Embryonic facial prominence (tissue), 1 donor: ENCODE results near the gene ST6GAL1.
"Not testable (repeated sequence)": the region's sequence is repeated elsewhere in the genome, so short reads cannot be mapped to it uniquely, and the experiment has no call there.

Source experiments
- DNase-seq: peaks from one replicate; pipeline ENCODE4 v3.0.0-alpha.2; 2016; ENCODE audit errors: extremely low spot score

The ST6GAL1 gene

DNA sequence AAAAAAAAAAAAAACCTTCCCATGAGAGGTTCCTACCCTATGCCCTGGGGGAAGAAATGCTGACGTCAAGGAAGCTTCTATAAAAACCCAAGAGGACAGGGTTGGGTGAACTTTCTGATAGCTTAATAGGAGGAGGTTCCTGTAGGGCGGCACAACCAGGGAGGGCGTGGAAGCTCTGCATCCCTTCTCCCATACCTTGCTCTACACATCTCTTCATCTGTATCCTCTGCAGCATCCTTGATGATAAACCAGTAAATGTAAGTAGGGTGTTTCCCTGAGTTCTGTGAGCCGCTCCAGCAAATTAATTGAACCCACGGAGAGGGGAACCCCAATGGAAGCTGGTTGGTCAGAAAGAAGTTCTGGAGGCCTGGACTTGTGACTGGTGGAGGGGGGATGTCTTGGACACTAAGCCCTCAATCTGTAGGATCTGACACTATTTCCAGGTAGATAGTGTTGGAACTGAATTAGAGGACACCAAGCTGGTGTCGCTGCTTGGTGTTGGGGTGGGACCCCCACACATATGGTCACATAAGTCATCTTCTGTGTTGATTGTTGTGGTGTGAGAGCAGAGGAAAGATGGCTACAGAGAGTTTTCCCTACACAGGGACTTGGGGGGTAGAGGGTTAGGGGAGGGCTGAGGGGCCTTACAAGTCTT, 91.5 kb downstream of the ST6GAL1 start:
- DNase-seq = no peak

DNA sequence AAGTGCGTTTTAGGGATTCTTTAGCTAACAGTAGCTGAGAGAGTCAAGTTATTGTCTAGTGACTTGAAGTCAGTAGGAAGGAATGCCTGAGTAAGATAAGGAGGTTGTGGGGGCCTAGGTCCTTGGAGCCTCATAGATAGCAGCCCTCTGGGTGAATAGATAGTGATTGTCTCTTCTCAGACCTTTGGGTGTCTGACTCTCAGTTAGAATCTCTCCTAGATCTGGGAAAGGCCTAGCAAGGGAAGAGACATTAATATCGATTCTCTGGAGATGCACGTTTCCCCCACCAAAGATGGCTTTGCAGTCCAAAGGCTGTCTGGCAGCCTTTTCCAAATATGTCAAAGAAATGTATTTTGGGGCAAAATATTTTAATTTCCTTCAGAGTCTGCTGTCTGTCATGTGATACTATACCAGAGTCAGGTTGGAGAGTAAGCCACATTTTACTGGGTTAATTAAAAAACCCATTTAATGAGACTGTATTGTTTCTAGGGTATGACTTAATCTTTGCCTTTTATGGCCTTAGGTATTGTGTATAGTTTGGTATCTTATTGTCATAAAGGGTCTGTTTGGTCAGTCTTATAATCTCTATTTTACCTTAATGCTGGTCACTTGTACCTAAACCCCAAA, 92.2 kb downstream of the ST6GAL1 start:
- DNase-seq = no peak

DNA sequence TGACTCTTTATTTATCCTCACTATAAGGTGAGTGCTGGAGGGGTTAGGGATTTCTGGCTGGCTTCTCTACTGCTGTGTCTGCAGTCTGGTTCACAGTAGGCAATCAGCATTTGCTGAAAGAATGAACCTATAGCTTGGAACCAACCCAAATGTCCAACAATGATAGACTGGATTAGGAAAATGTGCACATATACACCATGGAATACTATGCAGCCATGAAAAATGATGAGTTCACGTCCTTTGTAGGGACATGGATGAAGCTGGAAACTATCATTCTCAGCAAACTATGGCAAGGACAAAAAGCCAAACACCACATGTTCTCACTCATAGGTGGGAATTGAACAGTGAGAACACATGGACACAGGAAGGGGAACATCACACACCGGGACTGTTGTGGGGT, 93.0 kb downstream of the ST6GAL1 start:
- DNase-seq = not testable (repeated sequence)

DNA sequence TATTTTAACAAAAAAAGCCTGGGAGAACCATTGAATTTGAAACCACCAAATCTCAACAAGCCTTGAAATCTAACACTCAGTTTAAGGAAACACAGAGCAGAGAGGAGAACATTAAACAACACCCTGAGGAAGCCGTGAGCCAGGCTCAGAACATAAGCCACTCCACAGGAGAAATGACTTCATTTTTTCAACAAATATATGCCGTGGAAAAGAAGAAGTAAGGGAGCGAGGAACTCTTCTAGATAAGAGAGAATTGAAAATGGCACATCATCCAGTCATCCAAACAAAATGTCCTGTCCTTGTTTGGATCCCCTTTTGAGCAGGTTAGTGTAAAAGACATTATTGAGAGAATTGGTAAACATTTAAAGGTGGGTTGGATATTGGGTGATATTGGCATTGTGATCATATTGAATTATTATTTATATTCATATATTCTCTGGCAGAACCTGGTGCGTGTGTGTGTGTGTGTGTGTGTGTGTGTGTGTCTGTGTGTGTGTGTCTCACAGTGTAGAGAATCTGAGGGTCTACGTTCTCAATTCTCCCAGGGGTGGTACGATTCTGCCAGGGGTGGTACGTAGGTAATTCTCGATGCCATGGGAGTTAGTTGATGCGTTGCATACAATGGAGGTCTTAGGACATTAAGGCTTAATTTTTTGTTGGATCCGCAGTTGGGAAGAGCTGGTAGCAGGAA, 94.4 kb downstream of the ST6GAL1 start:
- DNase-seq = no peak

DNA sequence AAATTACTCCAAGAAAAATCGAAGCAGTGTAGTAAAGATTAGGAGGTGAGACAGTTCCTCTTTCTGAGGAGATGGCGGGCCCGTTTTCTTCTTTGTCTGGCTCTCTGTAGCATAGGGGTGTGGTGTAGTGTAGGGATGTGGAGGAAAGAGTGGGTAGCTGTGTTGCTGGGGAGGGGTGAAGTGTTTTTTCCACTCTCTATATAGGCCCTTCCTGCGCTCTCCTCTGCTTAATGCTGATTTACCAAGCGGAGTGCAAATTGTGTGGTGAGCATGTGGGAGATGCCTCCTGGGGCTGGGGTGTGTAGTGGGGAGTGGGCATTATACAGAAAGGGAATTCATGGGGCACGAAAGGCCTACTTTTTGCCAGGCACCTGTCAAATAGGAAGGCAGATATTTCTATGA, 94.9 kb downstream of the ST6GAL1 start:
- DNase-seq = no peak

DNA sequence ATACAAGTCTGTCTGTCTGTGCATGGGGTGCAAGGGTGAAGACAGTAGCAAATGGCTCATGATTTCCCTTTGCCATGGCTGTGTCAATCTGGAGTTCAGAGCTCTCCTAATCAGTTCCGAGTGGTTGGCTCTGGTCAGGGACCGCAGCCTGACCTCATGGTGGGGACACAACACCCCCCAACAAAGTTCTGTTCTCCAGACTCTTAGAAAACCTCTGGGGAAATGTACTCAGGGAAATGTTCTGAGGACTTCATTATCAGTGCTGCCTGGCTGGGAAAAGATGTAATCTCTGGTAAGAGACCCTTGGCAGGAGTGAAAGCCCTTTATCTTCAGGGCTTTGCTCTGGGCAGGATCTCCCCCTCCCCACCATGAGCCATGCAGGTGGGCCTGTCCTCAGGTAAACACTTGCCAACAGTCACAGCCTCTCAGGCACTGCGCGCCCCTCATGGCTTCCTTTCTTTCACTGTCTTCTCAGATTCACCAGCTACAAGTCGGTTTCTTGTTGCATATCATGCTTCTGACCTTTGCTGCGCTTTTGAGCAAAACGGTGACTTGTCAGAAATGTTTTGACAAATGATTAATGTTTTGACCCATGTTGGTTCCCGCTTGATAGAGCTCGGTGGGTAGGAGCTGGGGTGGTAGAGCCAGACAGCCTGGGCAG, 95.5 kb downstream of the ST6GAL1 start:
- DNase-seq = no peak

DNA sequence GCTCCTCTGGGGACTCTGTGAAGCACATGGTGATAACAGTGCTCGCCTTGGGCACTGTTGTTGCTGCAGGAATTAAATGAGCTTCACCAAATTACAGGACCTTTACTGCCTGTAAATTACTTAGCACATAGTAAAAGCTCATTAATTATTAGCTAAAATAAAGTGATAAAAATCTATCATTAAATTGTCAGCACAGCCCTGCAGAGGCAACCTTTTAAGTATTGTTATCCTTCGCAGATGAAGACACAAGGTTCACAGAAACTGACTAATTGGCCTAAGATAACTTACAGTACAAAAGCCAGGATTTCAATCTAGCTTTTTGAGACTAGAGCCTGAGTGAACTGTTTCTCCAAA, 96.0 kb downstream of the ST6GAL1 start:
- DNase-seq = no peak

DNA sequence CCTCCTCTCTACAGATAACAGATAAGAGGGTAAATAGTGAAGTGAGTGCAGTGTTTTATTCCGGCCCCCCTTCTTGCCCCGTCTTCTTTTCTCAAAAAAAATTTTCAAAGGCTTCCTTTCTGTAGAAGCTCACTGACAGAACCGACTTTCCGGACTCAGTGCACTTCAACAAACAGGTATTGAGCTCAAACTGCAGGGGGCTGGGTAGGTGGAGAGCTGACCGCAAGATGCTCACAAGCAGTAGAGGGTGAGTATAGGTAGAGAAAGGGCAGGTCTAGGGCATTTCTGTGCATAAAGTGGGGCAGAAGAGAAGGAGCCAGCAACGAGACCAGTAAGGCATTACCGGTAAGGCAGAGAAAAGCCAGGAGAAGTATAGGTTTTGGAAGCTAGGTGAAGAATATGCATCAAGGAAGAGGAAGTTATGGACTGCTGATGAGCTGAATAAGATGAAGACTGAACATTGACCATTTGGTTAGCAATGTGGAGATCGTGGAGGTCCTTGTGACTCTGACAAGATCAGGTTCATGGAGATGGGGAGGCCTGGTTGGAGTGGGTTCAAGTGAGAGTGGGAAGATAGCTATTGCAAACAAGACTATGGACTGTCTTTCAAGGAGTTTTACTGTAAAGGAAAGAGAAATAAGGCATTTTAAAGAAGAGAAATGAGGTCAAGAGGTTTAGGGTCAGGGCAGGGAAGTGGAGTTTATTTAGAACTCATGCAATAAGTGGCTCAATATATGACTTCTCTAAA, 97.4 kb downstream of the ST6GAL1 start:
- DNase-seq = no peak

DNA sequence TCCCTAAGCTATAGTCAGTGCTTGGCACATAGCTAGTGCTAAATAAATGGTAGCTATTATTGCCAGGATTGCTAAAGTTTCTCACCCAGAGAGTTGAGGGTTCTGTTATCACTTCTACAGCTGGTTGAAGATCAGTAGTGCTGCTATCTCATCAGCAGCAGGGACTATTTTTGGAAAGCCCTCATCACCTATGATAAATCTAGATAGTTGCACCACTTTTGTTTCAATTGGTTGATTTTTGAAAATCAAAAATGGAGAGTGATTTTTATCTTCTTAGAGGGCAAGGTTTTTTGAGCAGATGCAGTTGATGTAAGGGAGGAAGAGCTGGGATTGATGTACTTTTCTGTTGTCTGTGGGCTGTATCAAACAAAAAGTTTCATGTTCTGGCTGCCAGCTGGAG, 101.6 kb downstream of the ST6GAL1 start:
- DNase-seq = no peak

DNA sequence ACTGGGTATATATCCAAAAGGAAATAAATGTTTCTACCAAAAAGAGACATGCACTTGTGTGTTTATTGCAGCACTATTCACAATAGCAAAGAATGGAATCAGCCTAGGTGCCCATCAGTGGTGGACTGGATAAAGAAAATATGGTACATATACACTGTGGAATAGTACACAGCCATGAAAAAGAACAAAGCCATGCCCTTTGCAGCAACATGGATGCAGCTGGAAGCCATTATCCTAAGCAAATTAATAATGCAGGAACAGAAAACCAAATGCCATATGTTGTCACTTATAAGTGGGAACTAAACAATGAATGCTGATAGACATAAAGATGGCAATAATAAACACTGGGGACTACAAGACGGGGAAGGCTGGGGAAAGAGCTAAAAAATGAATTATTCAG, 106.1 kb downstream of the ST6GAL1 start:
- DNase-seq = no peak

DNA sequence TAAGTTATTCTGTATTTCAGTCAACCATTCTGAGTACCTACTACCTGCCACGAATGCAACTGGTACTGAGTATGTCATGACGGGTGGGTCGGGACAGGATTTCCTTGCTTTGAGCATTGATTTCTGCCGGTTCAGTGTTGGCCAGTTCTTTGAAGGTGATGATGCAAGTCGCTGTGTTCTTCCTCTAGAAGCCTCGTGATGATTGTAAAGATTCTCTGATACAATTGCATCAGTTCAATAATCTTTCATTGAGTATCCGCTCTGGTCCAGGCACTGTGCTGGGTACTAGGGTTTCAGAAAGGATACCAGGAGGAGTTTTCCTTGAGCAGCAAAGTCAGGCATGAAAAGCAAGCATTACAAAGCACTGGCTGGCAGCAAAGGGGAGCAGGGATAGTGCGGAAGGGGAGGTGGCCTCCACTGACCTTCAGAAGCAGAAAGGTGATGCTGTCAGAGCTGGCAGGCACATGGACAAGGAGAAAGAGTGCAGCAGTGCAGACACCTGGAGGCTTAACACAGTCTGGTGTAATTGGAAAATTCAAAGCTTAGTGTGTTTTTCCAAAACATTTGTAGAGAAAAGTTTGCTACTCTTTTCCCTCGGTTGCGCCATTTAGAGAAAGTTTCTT, 108.9 kb downstream of the ST6GAL1 start:
- DNase-seq = no peak

DNA sequence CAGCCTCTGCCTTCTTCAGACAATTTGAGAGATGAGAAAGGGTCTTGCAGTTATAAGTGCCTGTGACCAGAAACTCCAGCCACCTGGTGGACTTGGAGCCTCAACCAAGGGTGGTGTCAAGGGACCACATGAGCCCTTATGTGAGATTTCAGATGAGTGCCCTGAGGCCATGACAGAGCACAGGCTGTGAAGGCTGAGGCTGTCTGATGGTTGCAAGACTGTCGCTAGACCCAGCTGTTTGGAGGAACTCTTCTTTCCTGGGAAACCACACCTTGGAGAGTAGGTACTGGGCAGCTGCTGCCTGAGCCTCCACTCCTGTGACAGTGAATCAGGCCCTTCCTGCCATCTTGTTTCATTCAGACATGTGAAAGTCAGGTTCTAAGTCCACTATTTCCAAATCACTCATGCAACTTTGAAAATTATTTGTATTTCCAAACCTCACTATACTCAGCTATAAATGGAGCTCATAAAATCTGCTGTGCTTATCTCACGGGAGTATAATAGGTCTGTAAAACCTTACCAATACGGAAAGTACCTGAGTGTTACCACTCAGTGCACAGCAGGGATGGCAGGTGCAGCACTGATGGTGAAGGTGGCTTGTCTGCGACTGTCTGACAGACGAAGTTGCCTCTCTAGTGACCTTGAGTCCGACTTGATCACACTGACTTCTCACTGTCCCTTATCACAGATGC, 109.5 kb downstream of the ST6GAL1 start:
- DNase-seq = no peak

DNA sequence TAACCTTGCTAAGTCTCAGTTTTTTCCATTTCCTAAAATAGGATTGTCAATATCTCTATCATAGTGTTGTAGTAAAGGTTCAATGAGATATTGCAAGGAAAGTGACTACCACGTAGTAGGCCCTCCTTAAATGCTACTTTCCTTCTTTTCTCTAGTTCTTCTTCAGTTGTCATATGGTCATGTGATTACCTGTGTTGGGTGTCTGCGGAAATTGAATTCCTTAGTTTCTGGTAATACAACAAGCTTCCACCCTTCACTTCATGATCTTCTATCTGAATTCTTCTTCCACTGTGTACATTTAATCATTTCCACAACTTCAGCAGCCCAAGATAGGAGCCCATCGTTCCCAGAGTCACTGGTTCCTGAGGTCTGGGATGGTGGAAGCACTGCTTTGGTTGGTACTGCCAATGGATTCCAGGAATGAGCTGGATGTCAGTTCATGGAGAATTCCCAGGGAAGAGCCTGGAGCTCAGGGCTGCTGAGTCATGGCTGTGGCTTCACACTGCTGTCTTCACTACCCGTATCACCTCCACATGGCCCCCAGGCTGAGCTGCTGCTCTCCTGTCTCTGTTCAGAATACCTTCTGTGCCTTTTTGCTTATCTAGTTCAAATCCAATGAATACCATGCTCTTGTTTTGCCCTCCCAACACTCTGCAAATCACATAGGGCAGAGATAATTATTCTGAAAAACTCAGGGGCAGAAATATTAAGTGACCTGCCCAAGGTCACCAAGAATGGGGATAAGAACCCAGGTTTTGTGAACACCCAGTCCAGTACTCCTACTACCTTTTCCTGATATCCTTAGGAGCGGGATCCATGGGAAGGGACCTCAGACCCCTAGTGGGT, 110.4 kb downstream of the ST6GAL1 start:
- no peak for DNase-seq

DNA sequence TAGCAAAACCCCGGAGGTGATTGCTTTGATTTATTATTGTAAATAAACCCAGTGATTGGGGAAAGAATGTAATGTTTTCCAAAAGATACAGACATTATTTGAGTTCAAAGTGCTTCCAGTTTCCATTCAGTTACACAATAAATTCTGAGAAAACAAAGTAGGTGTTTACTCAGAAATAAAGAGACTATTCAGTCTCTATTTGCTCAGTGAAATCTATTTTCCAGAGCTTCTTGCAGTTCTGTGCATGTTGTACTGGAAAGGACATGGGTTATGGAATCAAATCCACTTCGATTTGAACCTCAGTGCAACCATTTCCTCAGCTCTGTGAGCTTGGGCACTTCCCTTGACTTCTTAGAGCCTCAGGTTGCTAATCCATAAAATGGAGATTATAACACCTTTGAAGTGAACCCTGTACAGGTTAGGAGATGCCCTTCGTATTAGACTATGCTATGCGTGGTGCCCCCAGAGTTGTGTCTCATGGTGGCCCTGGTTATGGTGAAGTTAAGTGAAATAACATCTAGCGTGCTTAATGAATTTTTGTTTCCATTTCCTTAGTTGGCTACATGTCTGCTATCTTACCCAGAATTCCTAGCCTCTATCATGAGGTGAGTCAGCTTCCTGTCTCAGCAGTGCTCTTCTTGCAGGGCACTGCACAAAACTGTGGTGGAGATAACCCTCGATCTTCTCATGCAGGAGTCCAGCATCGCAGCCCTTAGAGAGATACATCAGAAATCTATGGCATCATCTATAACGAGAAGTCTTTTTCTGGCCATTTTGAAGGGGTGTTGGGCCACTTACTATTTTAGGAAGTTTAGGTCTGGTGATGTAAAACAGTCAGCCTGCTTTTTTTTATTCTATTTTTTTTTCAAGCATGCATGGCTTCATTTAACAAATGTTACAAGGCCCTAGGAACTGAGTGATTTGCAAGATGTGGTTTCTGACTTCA, 111.3 kb downstream of the ST6GAL1 start:
- no peak for DNase-seq

DNA sequence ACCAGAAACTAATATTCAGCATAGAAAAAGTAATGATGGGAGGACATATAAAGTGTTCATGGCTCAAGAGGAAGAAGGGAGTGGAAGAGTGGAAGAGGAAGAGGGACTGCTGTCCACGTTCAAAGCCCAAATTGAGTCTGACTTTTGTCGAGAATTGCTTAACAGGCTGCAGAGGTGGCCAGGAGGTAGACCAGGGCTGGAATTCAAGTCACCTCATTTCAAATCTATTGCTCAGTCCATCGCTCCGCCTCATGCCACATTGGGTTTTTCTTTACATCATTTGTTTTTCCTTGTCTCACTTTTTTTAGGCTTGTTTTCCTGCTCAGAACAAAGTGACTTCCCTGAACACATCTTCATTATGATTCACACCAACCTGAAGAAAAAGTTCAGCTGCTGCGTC, 112.0 kb downstream of the ST6GAL1 start:
- DNase-seq = no peak

DNA sequence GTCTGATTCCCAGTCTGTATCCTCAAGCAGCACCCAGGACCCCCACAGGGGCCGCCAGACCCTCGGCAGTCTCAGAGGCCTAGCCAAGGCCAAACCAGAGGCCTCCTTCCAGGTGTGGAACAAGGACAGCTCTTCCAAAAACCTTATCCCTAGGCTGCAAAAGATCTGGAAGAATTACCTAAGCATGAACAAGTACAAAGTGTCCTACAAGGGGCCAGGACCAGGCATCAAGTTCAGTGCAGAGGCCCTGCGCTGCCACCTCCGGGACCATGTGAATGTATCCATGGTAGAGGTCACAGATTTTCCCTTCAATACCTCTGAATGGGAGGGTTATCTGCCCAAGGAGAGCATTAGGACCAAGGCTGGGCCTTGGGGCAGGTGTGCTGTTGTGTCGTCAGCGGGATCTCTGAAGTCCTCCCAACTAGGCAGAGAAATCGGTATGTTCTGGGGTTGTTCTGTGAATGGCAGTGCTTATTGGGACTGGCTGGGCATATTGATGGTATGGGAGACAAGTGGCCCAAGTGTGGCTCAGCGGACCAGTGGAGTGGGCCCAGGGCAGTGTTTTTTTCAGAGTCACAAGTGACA, 112.6 kb downstream of the ST6GAL1 start:
- no peak for DNase-seq

DNA sequence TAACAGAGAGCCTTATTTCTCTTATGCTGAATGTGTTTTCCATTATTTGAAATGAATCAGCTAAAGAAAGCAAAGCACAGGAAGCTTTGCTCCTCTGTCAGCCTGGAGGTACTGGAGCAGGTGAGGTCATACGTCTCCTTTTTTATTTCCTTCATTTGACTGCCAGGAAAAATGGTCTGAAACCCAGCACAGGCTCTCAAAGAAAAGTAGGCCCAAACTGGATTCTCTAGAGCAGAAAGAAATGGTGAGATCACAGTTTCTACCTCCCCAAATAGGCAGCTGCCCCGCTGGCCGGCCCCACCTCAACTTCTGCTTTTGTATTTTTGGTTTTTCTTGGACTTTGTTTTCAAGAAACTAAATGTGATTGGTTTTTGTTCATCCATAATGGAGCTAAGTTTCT, 113.9 kb downstream of the ST6GAL1 start:
- no peak for DNase-seq

DNA sequence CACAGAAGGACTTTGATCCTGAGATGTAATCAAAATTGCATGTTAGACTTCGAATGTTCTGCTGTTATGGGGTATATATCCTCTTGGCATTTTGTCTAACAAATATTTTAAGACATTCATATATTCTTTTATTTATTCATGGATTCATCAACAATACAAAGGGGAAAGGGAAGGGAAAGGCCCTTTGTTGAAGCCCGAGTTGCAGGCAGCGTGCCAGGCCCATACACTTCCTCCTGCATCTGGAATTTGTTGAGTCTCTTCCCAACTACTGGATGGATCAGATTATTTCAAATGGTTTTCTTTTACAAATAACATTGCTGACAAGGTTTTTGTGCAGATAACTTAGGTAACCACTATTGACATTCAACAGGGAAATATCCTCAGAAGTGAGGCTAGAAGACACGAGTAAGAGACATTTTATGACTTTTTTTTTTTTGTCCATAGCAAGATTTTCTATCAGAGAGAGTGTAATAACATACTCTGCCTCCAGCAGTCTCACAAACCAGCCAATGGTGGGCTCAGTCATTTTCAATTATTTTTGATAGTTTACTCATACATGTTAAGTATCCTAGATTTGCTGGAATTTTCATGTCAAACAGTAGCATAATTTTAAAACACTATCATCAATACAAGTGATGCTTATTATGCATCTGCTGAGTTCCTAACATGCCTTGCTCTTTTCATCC, 114.7 kb downstream of the ST6GAL1 start:
- no peak for DNase-seq
